Measurements from ENCODE around the gene FAM174A. TPM values are rescaled to one million over a fixed set of nuclear protein-coding genes. Genes with fewer than 3 reads are reported as not detected.

The FAM174A gene
- total RNA-seq, result 10 to 100 TPM; 15.3 to 25.9 (median 21.7) TPM

DNA sequence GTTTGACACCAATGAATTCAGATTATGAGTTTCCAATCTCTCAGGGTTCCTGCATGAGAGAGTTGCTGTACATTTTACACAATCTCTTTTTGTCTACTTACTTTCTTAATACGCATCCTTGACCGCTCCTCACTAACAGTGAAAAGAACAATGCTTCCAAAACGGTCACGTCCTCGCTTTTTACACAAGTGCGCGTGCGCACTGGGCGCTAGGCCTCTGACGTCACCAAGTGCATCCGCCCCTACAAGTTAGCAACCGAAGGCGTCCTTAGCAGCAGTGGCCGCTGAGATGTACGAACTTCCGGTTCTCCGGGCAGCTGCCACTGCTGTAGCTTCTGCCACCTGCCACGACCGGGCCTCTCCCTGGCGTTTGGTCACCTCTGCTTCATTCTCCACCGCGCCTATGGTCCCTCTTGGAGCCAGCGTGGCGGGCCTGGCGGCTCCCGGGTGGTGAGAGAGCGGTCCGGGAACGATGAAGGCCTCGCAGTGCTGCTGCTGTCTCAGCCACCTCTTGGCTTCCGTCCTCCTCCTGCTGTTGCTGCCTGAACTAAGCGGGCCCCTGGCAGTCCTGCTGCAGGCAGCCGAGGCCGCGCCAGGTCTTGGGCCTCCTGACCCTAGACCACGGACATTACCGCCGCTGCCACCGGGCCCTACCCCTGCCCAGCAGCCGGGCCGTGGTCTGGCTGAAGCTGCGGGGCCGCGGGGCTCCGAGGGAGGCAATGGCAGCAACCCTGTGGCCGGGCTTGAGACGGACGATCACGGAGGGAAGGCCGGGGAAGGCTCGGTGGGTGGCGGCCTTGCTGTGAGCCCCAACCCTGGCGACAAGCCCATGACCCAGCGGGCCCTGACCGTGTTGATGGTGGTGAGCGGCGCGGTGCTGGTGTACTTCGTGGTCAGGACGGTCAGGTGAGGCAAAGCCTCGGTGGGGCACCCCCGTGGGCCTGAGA, at the start of gene FAM174A:
Gene FAM174A (plus strand): TSS at position 315 of the 946 bp plus-strand sequence. CDS start 157 bp downstream, at position 472.
- DNase-seq (ENCODE audit: low spot score) (peak; percentile 90), ATAC-seq (ENCODE audit: low FRiP score) (peak; percentile 96)
- TF ChIP-seq, protein P1, sequence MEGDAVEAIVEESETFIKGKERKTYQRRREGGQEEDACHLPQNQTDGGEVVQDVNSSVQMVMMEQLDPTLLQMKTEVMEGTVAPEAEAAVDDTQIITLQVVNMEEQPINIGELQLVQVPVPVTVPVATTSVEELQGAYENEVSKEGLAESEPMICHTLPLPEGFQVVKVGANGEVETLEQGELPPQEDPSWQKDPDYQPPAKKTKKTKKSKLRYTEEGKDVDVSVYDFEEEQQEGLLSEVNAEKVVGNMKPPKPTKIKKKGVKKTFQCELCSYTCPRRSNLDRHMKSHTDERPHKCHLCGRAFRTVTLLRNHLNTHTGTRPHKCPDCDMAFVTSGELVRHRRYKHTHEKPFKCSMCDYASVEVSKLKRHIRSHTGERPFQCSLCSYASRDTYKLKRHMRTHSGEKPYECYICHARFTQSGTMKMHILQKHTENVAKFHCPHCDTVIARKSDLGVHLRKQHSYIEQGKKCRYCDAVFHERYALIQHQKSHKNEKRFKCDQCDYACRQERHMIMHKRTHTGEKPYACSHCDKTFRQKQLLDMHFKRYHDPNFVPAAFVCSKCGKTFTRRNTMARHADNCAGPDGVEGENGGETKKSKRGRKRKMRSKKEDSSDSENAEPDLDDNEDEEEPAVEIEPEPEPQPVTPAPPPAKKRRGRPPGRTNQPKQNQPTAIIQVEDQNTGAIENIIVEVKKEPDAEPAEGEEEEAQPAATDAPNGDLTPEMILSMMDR (IDR thresholded peaks at IDR 0.05), result no peak

GRCh38 chr5:100493996-100494395, 41.2 kb upstream of the FAM174A start:
- ATAC-seq (ENCODE audit: low FRiP score) (no peak), DNase-seq (ENCODE audit: low spot score) (no peak)
- TF ChIP-seq, protein P1 (IDR thresholded peaks at IDR 0.05), result no peak

DNA sequence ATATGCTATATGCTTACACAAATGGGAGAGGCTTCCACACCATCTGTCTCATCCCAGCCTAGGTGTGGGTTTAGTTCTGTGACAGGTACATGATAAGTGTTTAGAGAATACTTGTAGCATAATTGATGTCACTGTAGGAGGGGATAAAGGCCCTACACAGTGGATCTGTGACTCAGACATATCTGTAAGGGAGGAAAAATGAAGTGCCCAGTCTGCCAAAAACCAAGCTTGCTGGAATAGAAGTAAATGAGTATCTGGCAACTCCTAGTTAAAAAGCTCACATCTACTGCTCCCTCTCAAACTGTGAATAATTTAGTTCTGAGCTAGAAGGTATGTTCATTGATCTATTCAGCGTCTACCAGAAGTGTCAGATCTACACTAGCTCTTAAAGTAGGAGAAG, 38.9 kb upstream of the FAM174A start:
- ATAC-seq (ENCODE audit: low FRiP score), result no peak
- DNase-seq (ENCODE audit: low spot score), result no peak
- TF ChIP-seq, protein P1 (IDR thresholded peaks at IDR 0.05), result no peak

- ATAC-seq (ENCODE audit: low FRiP score), result no peak
- TF ChIP-seq, protein P1 (IDR thresholded peaks at IDR 0.05), result no peak
- no peak for DNase-seq (ENCODE audit: low spot score)
Measured at GRCh38 chr5:100502684-100503083, 32.5 kb upstream of the FAM174A start.

DNA sequence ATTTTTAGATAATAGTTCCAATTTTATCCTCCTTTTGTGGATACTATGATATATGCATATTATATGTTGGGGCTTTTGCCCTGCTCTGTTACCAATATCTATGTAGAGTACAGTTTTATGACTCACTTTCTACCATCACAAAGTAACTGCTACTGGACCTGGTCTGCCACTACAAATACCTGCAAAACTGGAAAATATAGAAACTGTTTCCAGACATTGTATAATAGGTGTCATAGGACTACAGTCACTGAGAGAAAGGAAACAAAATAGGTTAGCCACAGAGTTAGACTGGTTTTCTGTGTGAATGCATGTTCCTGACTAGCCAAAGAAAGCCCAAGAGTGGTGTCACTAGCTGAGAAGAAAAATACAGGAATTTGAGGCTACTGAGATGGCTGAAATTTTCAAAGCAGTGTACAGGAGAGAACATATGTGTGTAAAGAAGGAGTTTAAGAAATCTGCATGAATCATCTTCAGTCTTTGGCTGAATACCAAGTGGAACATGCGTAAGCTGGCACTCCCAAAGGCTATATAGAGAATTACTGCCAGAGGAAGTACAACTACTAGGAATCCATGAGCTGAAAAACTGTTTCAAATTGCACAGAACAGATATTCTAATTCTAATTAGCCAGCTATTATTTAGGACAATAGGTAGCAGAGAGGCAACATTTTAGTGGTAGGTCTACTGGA, 29.0 kb upstream of the FAM174A start:
- TF ChIP-seq, protein P1 (IDR thresholded peaks at IDR 0.05), result no peak
- no peak for DNase-seq (ENCODE audit: low spot score)
- ATAC-seq (ENCODE audit: low FRiP score), result peak; percentile 95

DNA sequence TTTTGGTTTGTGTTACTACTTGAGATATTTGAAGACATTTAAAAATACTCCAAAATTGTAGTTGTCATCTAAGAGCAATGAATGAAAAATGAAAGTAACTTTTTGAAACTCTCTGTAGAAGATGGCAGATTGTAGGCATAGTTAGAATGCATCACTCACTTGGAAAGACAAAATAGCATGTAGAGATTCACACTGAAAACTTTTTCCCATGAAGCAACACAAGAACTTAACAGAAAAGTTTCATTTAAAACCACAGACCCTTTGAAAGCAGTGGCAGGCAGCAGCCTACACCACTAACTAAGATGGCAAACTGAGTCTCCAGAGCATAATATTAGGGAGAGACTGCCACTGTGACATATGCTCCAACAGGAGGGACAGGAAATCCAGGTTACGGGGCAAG, 18.9 kb upstream of the FAM174A start:
- TF ChIP-seq, protein P1 (IDR thresholded peaks at IDR 0.05), result no peak
- ATAC-seq (ENCODE audit: low FRiP score) (no peak), DNase-seq (ENCODE audit: low spot score) (no peak)
